ENCODE measurements around the gene PMAIP1. TPM values are rescaled to one million over a fixed set of nuclear protein-coding genes. Genes with fewer than 3 reads are reported as not detected.

PMAIP1 gene
- total and polyA plus RNA-seq, 12 donors: 0.18 to 1.8 (median 0.35) TPM; not detected in 3

GRCh38 chr18:59892123-59892522 lies 7.7 kb upstream of the PMAIP1 start:
- no peak overlapping the region for H3K4me3 ChIP-seq
- no peaks in the 10 kb centered on the region for H3K9me3 ChIP-seq
- H3K27me3 ChIP-seq: peaks cover 0 to 5% (median 0%) of the 10 kb centered on the region in 7 donors
- no peaks in the 10 kb centered on the region for H3K36me3 ChIP-seq
- DNase-seq (no peak), ATAC-seq (no peak)
- TF ChIP-seq, protein P1, sequence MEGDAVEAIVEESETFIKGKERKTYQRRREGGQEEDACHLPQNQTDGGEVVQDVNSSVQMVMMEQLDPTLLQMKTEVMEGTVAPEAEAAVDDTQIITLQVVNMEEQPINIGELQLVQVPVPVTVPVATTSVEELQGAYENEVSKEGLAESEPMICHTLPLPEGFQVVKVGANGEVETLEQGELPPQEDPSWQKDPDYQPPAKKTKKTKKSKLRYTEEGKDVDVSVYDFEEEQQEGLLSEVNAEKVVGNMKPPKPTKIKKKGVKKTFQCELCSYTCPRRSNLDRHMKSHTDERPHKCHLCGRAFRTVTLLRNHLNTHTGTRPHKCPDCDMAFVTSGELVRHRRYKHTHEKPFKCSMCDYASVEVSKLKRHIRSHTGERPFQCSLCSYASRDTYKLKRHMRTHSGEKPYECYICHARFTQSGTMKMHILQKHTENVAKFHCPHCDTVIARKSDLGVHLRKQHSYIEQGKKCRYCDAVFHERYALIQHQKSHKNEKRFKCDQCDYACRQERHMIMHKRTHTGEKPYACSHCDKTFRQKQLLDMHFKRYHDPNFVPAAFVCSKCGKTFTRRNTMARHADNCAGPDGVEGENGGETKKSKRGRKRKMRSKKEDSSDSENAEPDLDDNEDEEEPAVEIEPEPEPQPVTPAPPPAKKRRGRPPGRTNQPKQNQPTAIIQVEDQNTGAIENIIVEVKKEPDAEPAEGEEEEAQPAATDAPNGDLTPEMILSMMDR (IDR thresholded peaks at IDR 0.05): no peak
- 83 to 89% methylated on average over 3 of the region's 3 CpGs for WGBS, 2 donors
- no peaks in the 10 kb centered on the region for H3K4me1 ChIP-seq
- intact Hi-C loops (cut with DNase I): no loop called here
- H3K27ac ChIP-seq: no peak overlapping the region

DNA sequence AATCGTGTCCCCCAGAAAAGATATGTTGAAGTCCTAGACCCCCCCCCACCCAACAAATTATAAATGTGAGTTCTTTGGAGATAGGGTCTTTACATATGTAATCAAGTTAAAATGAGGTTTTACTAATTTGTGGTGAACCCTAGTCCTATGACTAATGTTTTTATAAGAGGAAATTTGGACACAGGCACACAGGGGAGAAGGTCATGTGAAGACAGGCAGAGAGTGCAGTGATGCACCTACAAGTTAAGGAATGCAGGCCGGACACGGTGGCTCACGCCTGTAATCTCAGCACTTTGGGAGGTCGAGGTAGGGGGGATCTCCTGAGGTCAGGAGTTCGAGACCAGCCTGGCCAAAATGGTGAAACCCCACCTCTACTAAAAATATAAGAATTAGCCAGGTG lies 5.8 kb upstream of the PMAIP1 start:
- Histone ChIP-seq H3K36me3 (no peaks in the 10 kb centered on the region), H3K4me3 (no peak overlapping the region)
- no peak for ATAC-seq

GRCh38 chr18:59897321-59897954 lies 2.4 kb upstream of the PMAIP1 start:
- H3K4me3 ChIP-seq: no peak overlapping the region
- H3K27ac ChIP-seq: no peak overlapping the region
- ATAC-seq (no peak), DNase-seq (no peak)
- 41 to 53% methylated on average over 9 of the region's 9 CpGs for WGBS, 2 donors
- intact Hi-C loops (cut with DNase I): no loop called here
- H3K4me1 ChIP-seq: peaks cover 3 to 25% (median 11%) of the 10 kb centered on the region in 9 donors
- H3K36me3 ChIP-seq: no peaks in the 10 kb centered on the region
- no peaks in the 10 kb centered on the region for H3K9me3 ChIP-seq
- H3K27me3 ChIP-seq: peaks cover 0 to 59% (median 31%) of the 10 kb centered on the region in 7 donors
- TF ChIP-seq, protein P1 (IDR thresholded peaks at IDR 0.05): no peak

More for the DNA sequence above, 5.8 kb upstream of the PMAIP1 start:
- peaks cover 0 to 6% (median 0%) of the 10 kb centered on the region in 9 donors for H3K4me1 ChIP-seq
- DNase-seq: no peak
- intact Hi-C loops (cut with DNase I): no loop called here
- TF ChIP-seq, protein P1 (IDR thresholded peaks at IDR 0.05): no peak
- no peaks in the 10 kb centered on the region for H3K9me3 ChIP-seq
- peaks cover 0 to 24% (median 6%) of the 10 kb centered on the region in 7 donors for H3K27me3 ChIP-seq
- 84 to 86% methylated on average over 6 of the region's 6 CpGs for WGBS, 2 donors
- H3K27ac ChIP-seq: no peak overlapping the region

DNA sequence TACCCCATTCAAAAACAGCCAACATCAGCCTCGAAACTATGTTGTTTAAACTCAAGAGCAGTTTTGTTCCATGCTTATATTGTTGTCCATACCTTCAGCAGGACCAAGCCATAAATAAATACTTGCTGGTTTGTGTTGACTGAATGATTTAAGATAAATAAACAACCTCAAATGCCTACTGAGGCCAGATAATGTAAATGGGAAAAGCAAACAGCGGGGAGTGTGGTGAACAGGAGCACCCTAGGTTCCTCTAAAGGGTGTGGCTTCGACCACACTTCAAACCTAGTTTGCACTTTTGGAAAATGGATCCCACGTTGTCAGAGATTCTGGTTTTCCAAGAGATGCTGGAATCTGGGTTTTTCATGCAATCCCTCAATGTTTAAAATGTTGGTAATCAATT lies 1.7 kb upstream of the PMAIP1 start:
- peaks cover 3 to 25% (median 11%) of the 10 kb centered on the region in 9 donors for H3K4me1 ChIP-seq
- H3K9me3 ChIP-seq: no peaks in the 10 kb centered on the region
- no peak for DNase-seq
- H3K27me3 ChIP-seq: peaks cover 0 to 65% (median 37%) of the 10 kb centered on the region in 7 donors
- TF ChIP-seq, protein P1 (IDR thresholded peaks at IDR 0.05): no peak
- H3K27ac ChIP-seq: no peak overlapping the region
- H3K36me3 ChIP-seq: no peaks in the 10 kb centered on the region
- ATAC-seq: no peak
- intact Hi-C loops (cut with DNase I): no loop called here
- no peak overlapping the region for H3K4me3 ChIP-seq
- WGBS, 2 donors: 34 to 50% methylated on average over 4 of the region's 4 CpGs

Data from heart right ventricle (tissue), 16 donors.